ENCODE data around the gene FBXL15.
A peak's percentile ranks its signal among the peaks of the same experiment; 100 is the strongest.

DNA sequence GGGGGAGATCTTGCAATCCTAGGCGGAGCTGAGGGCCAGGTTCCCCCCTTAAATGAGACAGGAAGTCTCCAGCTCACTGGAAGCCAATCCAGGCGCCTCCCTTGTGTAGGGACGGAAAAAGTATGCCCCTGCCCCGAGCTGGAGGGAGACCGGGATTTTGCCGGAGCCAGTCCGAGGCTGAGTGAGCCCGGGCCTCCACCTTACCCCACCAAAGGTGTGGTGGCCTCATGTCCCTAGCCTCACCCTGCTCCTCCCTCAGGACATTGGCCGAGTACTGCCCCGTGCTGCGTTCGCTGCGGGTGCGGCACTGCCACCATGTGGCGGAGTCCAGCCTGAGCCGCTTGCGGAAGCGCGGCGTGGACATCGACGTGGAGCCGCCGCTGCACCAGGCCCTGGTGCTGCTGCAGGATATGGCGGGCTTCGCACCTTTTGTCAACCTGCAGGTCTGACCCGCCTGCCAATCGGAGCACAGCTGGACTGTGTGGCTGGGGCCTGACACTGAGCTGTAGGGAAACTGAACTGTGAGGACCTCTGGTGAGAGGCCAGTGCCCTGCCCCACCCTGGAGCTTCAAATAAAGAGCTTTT is 2.0 kb downstream of the FBXL15 start:
- TF ChIP-seq, protein P1, sequence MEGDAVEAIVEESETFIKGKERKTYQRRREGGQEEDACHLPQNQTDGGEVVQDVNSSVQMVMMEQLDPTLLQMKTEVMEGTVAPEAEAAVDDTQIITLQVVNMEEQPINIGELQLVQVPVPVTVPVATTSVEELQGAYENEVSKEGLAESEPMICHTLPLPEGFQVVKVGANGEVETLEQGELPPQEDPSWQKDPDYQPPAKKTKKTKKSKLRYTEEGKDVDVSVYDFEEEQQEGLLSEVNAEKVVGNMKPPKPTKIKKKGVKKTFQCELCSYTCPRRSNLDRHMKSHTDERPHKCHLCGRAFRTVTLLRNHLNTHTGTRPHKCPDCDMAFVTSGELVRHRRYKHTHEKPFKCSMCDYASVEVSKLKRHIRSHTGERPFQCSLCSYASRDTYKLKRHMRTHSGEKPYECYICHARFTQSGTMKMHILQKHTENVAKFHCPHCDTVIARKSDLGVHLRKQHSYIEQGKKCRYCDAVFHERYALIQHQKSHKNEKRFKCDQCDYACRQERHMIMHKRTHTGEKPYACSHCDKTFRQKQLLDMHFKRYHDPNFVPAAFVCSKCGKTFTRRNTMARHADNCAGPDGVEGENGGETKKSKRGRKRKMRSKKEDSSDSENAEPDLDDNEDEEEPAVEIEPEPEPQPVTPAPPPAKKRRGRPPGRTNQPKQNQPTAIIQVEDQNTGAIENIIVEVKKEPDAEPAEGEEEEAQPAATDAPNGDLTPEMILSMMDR (IDR thresholded peaks at IDR 0.05): peak; percentile 35 to 86 (median 66)
- no peak for TF ChIP-seq POLR2A (IDR thresholded peaks at IDR 0.05)

Data from thyroid gland (tissue), 4 donors.